OCI-LY3 (cell line): Measurements from ENCODE around the gene RELL1.

Experiments used
- EZH2phosphoT487 ChIP-seq: fragments of 200-600 bp; shearing (Covaris generic); IDR thresholded peaks from 2 replicates; pipeline ENCODE4 v1.6.1; 2018; ENCODE audit warnings: antibody characterized with exemption, mixed run types, low read depth
- TF ChIP-seq, protein P1 (sequence below): fragments of 200-600, 300-600 bp; sonication (generic); IDR thresholded peaks from 2 replicates; pipeline ENCODE4 v1.5.1; 2014; ENCODE audit warnings: antibody characterized with exemption, low read length, low read depth

DNA sequence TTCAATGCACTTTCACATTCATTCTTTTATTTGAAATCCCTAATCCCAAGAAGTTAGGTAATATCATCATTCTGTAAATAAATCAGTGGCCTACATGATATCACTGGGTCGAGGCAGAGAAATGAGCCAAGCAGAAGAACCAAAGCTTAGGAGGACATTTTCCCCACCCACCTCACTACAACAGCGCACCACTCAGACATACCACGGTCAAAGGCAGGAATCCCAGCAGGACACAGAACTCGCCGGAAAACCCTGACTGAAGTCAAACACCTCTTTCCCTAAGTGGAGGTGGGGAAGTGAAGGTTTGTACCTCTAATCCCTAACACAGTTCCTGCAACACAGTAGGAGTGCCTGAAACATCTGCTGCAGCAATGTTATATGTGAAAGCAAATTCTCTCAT lies 21.5 kb downstream of the RELL1 start:
- TF ChIP-seq, protein P1, sequence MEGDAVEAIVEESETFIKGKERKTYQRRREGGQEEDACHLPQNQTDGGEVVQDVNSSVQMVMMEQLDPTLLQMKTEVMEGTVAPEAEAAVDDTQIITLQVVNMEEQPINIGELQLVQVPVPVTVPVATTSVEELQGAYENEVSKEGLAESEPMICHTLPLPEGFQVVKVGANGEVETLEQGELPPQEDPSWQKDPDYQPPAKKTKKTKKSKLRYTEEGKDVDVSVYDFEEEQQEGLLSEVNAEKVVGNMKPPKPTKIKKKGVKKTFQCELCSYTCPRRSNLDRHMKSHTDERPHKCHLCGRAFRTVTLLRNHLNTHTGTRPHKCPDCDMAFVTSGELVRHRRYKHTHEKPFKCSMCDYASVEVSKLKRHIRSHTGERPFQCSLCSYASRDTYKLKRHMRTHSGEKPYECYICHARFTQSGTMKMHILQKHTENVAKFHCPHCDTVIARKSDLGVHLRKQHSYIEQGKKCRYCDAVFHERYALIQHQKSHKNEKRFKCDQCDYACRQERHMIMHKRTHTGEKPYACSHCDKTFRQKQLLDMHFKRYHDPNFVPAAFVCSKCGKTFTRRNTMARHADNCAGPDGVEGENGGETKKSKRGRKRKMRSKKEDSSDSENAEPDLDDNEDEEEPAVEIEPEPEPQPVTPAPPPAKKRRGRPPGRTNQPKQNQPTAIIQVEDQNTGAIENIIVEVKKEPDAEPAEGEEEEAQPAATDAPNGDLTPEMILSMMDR = no peak
- TF ChIP-seq EZH2phosphoT487 = no peak
